Activated CD4-positive, CD25-positive, alpha-beta regulatory T cell treated with anti-CD3 and anti-CD28 coated beads, Interleukin-2, amount 50 U/mL, for 24 hours (primary cell): Measurements from ENCODE around the gene SUPV3L1.
"Not testable (repeated sequence)": the region's sequence is repeated elsewhere in the genome, so short reads cannot be mapped to it uniquely, and the experiment has no call there.

Experiments used
- ATAC-seq, 2 donors: fragments of 150-1000 bp; cut with Tn5 transposase; one replicate each; pipeline ENCODE4 v1.10.0; 2021; ENCODE audit warnings: mild to moderate bottlenecking in 1 of 2, moderate library complexity in 1 of 2

SUPV3L1 gene

DNA sequence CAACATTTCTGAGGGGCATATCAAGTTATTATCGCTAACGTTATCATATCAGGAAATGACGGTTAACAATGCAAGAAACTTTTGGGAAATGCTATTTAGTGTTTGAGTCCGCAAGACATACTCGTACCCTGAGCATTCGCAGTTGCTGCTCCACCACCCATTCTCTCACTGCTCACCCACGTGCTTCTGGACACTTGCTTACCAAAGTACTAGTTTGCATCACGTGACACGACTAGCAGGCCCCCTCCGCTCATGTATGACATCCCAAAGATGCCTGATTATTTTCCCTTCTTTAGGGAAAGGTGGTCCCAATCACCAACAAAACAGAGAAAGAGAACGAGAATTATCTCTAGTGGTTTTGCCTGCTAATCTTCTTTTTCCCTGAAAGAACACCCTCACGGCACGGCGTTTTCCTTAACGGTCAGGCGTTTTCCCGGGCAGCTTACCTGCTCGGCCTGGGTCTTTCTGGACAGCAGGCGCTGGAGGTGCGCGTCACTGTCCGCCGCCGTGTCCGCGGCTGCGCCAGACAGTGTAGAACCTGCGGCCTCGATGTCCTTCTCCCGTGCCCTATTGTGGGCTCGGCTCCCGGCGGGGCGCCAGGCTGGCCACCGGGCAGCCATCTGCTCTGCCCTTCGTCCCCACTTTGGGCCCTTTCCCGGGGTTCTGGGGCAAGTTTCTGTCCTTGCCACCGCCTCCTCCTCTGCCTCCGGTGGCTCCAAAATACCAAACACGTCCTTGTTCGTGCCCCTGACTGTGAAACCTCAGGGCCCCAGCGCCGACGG lies at the start of gene SUPV3L1:
Gene SUPV3L1 (plus strand): TSS at position 492 of the 782 bp plus-strand sequence. CDS start 58 bp downstream, at position 550.
- peak; percentile 83 to 87 for ATAC-seq

DNA sequence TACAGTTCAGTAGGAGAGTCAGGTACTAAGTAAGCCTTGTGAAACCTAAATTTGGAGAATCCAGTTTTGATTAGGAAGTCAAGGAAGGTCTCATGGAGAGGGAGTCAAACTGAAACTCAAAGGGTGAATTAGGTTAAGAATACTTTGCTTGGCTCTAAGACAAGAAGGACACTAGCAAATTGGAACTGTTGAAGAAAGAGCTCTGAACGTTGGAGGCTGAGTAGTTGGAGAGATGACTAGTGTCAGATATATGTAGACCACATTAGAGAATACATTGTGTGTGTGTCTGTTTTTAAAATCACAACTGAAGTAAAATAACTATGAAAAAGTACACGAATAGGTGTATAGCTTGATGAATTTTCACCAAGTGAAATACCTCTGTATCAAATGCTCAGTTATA lies 49.8 kb upstream of the SUPV3L1 start:
- ATAC-seq: no peak

DNA sequence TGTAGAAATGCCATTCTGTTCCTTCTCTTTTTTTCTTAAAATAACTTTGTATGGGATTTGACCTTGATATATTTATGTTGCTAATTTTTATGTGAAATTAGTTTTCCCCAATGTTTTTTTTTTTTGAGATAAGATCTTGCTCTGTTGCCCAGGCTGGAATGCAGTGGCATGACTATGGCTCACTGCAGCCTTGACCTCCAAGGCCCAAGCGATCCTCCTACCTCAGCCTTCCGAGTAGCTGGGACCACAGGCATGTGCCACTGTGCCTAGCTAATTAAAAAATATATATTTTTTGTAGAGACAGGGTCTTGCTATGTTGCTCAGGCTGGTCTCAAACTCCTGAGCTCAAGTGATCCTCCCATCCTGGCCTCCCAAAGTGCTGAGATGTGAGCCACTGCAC lies 40.1 kb upstream of the SUPV3L1 start:
- no peak for ATAC-seq

DNA sequence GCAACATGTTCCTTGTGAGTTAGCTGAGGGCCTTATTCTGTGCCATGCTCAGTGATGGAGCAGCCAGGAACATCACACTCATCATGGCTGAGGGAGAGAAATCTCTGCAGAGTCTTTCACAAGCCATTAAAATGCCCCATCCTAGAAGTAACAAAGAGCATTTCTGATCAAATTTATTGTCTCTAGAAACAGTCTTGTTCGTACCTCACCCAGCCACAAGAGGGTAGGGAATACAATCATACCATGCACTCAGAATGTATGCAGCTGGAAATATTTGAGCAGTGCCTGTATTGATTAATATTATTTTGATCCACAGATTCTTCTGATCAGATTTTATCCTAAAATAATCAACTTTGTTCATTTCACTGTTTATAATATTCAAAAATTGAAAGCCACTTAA lies 38.7 kb upstream of the SUPV3L1 start:
- ATAC-seq: no peak

- not testable (repeated sequence) for ATAC-seq
These were observed 38.0 kb upstream of the SUPV3L1 start for GRCh38 chr10:69142074-69142473.

DNA sequence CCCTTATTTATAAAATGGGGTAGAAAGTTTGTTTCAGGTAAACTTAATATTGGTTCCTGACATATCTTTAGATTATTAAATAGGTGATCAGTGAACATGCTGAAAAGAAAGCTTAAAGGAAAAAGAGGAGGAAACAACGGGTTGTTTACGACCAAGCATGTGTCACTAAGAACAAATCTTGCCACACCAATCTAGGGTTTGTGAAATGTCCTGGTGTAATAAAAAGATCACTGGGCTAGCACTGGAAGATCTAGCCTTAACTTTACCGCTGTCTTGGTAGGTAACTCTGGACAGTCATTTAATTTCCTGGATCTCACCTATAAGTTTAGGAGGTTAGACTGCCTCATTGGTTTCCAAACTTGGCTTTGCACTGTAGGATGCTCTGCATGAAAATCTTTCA lies 37.1 kb upstream of the SUPV3L1 start:
- ATAC-seq: no peak

DNA sequence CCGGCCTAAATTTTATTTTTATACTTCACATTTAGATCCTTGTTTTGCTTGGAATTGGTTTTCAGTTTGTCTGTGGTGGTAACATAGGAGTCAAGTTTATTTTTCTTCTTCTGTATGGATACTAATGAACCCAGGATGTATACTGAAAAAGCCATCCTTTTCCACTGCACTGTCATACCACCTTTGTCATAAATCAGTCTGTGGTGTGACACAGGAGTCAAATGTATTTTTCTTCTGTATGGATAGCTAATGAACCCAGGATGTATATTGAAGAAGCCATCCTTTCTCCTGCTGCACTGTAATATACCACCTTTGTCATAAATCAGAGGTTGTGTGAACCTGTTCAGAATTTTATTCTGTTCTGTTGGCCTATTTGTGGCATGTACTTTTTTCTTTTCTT lies 34.7 kb upstream of the SUPV3L1 start:
- ATAC-seq: no peak

DNA sequence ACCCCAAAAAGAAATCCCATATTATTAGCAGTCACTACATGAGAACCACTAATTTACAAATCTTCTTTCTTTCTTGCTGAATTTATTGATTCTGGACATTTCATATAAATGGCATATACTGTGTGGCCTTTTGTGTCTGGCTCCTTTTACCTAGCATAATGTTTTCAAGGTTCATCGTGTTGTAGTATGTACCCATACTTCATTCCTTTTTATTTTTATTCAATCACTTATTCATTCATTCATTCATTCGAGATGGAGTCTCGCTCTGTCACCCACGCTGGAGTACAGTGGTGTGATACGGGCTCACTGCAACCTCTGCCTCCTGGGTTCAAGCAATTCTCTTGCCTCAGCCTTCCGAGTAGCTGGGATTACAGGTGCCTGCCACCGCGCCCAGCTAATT lies 34.2 kb upstream of the SUPV3L1 start:
- ATAC-seq: no peak

DNA sequence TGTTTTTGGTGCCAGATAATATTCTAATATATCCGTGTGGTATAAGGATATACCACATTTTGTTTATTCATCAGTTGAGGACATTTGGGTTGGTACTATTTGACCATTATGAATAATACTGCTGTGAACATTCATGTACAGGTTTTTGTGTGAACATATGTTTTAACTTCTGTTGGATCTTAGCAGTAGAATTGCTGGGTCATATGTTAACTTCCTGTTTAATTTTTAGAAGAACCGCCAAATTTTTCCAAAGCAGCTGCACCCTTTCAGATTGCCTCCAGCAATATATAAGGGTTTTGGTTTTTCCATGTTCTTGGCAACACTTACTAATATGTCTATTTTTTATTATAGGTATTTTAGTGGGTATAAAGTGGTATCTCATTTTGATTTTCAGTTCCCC lies 33.3 kb upstream of the SUPV3L1 start:
- ATAC-seq: peak in 1 of 2 donors; percentile 24

- ATAC-seq: peak in 1 of 2 donors; percentile 48
These were observed 28.1 kb upstream of the SUPV3L1 start for GRCh38 chr10:69151984-69152383.

DNA sequence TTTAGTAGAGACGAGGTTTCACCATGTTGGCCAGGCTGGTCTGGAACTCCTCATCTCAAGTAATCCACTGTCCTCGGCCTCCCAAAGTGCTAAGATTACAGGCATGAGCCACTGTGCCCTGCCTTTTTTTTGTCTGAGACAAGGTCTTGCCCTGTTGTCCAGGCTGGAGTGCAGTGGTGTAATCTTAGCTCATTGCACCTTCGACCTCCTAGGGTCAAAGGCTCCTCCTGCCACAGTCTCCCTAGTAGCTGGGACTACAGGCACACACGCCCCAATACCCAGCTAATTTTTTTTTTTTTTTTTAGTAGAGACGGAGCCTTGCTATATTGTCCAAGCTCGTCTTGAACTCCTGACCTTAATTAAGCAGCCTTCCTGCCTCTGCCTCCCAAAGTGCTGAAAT lies 26.8 kb upstream of the SUPV3L1 start:
- ATAC-seq: no peak

- no peak for ATAC-seq
These were observed 19.2 kb upstream of the SUPV3L1 start for GRCh38 chr10:69160809-69161241.

DNA sequence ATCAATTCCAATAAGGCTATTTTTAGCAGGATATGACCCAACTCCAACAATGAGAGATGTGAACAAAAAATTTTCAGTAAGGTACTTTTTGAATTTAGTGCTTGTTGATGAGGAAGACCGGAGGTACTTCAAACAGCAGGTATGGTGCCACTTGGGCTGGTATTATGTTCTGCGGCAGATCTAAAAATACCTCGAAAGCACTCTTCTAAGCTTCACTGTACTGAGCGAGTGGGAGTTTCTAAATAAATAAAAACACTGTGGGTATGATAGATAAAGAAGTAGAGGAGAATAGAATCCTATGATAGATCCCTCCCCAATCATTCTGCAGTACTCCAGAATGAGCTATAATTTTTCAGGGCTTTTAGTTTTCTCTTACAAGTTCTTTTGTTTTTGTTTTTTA lies 11.5 kb upstream of the SUPV3L1 start:
- ATAC-seq: no peak

DNA sequence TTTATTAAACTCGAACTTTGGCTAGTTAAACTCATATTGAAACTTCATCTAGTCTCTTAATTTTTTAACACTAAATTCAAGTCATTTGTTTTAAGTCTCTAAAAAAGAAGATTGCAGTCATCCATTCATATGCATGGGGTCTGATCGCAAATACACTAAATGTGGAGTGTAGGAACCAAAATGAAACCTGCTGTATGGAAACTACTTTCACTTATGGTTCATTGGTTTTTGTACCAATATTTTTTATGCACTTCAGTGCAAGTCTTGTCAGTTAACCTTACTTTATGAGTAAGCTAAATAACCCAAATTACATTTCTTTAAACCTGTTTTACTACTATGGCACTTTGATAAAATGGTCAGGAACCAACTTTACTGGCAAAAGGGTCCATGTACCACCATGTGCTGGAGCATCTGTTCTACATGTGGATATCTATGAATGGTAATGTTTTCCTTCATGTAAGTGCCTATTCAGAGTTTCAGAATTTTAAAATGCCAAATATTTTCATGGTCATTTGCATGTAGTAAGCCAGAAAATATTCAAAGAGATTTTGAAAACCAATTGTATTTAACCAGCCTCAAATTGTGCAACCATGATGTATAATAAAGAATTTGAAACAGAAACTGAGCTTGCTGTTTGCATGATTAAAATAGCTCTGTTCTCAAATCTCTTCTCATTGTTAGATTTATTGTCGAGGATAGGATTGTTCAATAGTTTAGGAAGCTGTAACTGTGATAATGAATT lies 7.6 kb upstream of the SUPV3L1 start:
- ATAC-seq: no peak

DNA sequence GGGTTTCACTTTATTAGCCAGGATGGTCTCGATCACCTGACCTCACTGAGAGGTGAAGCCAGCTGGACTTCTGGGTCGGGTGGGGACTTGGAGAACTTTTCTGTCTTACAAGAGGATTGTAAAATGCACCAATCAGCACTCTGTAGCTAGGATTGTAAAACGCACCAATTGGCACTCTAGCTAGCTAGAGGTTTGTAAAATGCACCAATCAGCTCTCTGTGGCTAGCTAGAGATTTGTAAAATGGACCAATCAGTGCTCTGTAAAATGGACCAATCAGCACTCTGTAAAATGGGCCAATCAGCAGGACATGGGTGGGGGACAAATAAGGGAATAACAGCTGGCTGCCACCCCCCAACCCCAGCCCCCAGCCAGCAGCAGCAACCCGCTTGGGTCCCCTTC lies 4.7 kb upstream of the SUPV3L1 start:
- not testable (repeated sequence) for ATAC-seq

DNA sequence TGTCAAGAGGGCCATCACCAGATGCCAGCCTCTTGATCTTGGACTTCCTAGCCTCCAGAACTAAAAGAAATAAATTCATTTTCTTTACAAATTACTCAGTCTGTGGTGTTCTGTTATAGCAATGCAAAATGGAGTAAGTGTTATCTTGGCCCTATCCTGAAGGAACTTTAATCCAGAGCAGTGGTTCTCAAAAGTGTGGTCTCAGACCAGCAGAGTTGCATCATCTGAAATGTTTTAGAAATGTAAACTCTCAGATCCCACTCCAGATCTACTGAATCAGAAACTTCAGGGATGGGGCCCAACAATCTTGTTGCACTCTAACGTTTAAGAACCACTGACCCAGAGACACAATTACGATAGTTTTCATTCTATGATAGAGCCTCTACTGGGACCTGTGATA lies 3.2 kb upstream of the SUPV3L1 start:
- ATAC-seq: no peak

DNA sequence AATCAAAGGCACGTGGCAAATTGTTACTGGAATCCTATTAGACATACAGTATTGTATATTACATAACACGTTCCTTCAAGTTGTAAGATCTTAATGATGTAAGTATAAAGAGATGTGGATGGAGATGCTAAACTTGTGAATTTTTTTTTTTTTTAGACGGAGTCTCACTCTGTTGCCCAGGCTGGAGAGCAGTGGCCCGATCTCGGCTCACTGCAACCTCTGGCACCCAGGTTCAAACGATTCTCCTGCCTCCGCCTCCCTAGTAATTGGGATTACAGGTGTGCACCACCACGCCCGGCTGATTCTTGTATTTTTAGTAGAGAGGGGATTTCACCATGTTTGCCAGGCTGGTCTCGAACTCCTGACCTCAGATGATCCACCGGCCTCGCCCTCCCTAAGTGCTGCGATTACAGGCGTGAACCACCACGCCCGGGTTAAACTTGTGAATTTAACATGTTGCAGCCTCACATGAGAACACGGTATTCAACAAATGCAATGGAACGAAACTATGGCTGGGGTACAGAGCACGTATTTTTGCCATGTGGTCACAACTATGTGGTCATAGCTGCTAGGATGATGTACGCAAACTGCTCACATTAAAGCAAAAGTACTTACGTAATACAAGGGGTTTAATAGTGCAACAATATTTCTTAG lies 818 bp upstream of the SUPV3L1 start:
- ATAC-seq: peak; percentile 39 to 50

- peak; percentile 33 to 53 for ATAC-seq
These were observed 631 bp downstream of the SUPV3L1 start for GRCh38 chr10:69180525-69181204.

GRCh38 chr10:69181433-69181832 lies 1.4 kb downstream of the SUPV3L1 start:
- ATAC-seq: no peak

DNA sequence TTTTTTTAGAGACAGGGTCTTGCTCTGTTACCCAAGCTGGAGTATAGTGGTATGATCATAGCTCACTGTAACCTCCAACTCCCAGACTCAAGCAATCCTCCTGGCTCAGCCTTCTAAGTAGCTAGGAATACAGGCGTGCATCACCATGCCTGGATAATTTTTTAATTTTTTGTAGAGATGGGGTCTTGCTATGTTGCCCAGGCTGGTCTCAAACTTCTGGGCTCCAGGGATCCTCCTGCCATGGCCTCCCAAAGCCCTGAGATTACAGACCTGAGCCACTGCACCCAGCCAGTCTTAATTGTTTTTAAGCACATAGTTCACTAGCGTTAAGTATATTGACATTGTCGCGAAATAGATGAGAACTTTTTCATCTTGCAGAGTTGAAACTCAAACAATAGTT lies 2.0 kb downstream of the SUPV3L1 start:
- no peak for ATAC-seq

DNA sequence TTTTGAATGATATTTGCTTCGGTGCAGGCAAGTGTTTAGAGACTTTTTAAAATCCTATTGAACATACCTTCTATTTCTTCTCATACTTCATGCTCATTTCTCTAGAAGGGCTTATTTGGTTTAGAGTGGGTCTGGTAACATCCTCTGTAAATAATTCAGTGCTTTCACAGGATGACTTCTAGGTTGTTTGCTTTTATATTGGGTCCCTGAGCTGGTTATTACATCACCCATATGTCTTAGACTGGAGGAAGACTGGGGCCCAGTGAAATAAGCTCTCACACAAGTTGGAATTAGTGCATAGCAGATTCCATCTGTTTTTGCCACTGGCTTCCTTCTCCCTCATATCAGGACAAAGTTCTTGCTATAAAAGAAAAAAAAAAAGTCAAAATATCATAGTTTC lies 6.5 kb downstream of the SUPV3L1 start:
- ATAC-seq: no peak

- no peak for ATAC-seq
These were observed 21.0 kb downstream of the SUPV3L1 start for GRCh38 chr10:69201045-69201444.

DNA sequence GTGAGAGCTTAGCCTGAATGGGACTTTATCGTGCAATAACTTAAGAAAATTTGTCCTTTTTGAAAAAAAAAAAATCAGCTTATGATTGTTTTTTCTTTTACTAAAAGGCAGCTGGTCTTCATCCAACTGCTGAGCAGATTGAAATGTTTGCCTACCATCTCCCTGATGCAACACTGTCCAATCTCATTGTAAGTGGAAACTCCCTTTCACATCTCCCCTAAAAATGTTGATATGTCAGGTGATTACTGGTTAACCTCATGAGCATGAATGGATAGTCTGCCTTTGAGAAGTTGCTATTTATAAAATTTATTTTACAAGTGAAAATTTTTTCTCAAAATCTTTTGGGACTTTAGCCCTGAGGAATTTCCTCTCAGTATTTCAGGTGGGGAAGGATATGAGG lies 22.3 kb downstream of the SUPV3L1 start:
- ATAC-seq: no peak
